Left ventricle myocardium superior (tissue), 1 donor: ENCODE data around the gene EVA1A. TPM values are rescaled to one million over a fixed set of nuclear protein-coding genes. Genes with fewer than 3 reads are reported as not detected.

ENCODE experiments used
- ATAC-seq: fragments of 200-7000 bp; cut with Tn5 transposase; one replicate; pipeline ENCODE4 v1.9.1; 2020; ENCODE audit warnings: mild to moderate bottlenecking, moderate library complexity
- DNase-seq: peaks from one replicate; pipeline ENCODE4 v3.0.0-alpha.2; 2020
- intact Hi-C: fragments of 100-400 bp; cut with micrococcal nuclease; formaldehyde crosslinking; loops from one replicate; pipeline ENCODE4 v1.11.0; 2022
- total RNA-seq: library from RNA; stranded (reverse); fragmentation: NEBNext Ultra II Directional; extraction: Animal tissue kit (Norgen Biotek cat#: 25700); gene quantifications from one replicate; pipeline ENCODE4 v1.2.1, GENCODE V29; 2021
- donor health status: DM: no; HTN: yes; CAD: no; lungs with severe emphysema.

Gene EVA1A
- total RNA-seq, 1 donor from 2014 or later, result 0.94 TPM

DNA sequence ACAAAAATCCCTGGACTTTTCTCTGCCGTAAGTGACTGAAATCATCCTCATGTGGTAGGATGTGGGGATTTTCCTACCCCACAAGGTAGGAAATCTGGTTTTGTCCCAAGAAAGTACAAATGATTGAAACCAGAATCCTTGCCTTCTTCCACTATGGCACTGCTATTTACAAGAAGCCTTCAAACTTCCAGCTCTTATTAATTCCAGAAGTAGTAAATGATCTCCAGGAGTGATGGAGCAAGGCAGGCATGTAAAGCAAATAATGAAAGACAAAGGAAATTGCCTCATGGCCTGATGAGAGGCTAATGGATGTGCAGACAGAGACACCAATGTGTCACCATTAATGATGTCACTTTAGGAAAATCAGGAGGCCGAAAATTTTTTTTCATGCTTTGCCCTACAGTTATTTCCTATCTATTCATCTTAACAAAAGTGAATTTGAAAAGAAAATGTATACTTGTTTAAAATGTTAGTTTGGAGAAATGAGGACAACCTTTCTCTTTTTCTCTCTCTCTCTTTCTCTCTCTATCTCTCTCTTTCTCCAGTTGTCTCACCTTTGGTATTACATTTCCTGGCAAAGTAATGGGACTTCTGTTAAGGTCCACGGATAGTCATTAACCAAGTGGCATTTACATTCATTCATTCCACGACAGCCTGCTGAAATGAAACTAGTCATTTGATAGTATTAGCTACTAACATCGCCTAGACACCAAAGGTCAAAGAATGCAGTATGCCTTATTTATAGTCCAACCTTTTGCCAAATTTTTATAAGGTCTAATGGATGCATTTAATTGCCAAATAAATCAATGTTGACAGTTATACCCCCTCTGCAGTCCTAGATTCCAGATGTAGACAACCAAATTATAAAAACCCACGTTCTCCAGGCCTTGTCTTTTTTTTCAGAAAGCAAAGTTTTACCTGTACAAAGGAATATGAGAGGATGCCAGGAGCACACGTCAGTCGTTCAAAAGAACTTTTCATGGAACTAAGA lies 5.0 kb upstream of the EVA1A start:
- ATAC-seq (no peak), DNase-seq (no peak)
- intact Hi-C loops, result no loop called here

- ATAC-seq, result no peak
- intact Hi-C loops, result no loop called here
- no peak for DNase-seq
Observed at GRCh38 chr2:75564713-75565359, 4.1 kb upstream of the EVA1A start.

- no peak for ATAC-seq
- intact Hi-C loops, result no loop called here
- no peak for DNase-seq
Observed at GRCh38 chr2:75564026-75564688, 3.4 kb upstream of the EVA1A start.

GRCh38 chr2:75563591-75563990 lies 2.9 kb upstream of the EVA1A start:
- intact Hi-C loops, result no loop called here
- DNase-seq, result no peak
- no peak for ATAC-seq

DNA sequence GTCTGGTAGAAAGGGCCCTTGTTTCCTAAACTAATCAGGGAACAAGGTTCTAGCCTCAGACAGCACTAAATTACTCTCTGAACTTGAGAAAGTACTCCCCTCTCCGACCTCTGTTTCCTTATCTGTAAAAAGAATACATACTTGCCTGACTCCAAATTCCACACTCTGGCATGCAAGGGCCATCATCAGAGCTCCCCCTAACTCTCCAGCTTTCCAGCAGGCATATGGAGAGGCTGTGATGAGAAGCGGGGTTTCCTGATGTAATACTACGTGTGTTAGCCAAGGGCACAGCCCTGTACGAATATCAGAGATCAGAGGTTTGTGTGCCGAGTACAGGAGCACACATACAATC lies 1.8 kb upstream of the EVA1A start:
- intact Hi-C loops, result no loop called here
- no peak for ATAC-seq
- DNase-seq, result no peak

- DNase-seq, result no peak
- no peak for ATAC-seq
- intact Hi-C loops, result no loop called here
Observed at GRCh38 chr2:75561566-75562512, 1.1 kb upstream of the EVA1A start.

GRCh38 chr2:75560022-75560767 lies 544 bp downstream of the EVA1A start:
- ATAC-seq (peak; percentile 73), DNase-seq (peak; percentile 30)
- intact Hi-C loops, result no loop called here

GRCh38 chr2:75559680-75560021 lies 1.1 kb downstream of the EVA1A start:
- intact Hi-C loops, result no loop called here
- DNase-seq (no peak), ATAC-seq (no peak)

DNA sequence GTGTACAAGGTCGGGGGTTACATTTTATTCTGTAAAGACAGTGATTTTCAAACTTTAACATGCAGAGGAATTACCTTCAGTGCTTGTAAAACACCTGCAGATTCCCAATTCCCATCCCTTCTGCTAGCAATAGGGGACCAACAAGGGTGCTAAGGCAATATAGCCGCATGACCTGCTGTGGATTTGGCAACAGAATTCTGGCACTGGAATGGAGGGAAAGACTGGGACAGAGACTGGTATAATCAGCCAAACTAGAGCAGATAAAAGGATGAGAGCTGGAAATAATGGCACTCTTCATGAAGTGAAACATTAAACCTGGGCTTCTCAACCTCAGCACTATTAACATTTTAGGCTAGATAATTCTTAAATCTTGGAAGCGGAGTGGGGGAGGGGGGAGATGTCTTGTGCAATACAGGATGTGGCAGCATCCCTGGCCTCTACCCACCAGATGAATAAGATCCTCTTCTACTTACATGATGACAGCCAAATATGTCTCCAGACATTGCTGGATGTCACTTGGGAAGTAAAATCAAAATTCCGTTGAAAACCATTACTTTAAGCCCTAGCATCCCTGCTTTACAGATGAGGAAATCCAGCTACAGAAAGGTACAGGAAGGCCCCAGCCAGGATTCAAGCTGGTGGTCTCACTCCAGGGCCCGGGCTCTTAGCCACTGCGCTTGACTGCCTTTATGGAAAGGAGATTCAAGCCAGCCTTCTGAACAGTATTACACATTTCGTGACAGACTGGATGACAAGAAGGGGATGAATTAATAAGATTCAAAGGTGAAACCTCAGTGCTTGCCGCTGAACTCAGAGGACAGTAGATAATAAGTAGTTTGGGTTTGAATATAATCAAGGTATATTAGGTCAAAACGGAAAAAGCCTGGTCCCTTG lies 1.7 kb downstream of the EVA1A start:
- ATAC-seq, result peak; percentile 63
- intact Hi-C loops, result no loop called here
- peak; percentile 39 for DNase-seq

DNA sequence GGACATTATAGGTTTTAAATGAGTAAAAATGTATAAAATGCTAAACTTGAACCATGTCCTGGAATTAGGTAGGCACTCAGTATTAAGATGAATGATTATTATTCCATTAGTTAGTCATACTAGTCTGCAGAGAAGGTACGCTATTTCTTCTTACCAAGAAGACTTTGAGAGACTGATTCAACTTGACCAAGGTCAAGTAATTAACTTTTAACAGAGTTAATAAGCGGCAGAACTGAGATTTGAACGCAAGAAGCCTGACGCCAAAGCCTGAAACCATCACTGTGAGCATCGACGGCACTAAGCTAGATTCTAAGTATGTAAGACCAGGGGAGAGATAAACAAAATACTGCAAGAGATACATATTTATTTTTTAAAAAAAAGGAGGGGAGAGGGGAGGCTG lies 2.6 kb downstream of the EVA1A start:
- intact Hi-C loops, result no loop called here
- ATAC-seq (no peak), DNase-seq (no peak)

DNA sequence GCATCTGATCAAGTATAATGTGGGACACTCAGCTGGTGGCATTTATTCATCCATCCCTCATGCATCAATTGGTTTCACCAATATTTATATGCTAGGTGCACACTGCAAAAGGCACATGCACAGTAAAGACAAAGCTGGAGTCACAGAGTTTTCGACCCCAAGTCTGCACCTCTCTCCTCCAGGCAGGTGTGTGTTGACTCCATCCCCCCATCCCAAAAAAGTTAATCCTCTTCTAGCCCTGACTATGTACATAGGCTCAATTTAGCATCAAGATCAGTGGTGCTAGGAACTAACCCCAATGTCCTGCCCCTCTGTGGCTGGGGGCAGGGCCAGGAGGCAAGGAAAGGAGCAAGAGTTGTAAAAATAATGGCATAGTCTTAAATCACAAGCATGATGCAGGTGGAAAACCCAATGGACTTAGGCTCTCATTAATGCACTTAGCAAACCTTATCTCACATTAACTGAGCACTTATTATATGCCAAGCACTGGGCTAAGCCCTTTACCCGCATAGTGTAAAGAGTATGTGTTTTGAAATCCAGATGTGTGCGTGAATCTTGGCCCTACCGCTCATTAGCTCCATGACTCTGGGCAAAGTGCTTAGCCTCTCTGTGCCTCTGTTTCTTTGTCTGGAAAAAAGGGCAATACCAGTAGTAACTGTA lies 3.1 kb downstream of the EVA1A start:
- intact Hi-C loops, result no loop called here
- ATAC-seq (no peak), DNase-seq (no peak)

DNA sequence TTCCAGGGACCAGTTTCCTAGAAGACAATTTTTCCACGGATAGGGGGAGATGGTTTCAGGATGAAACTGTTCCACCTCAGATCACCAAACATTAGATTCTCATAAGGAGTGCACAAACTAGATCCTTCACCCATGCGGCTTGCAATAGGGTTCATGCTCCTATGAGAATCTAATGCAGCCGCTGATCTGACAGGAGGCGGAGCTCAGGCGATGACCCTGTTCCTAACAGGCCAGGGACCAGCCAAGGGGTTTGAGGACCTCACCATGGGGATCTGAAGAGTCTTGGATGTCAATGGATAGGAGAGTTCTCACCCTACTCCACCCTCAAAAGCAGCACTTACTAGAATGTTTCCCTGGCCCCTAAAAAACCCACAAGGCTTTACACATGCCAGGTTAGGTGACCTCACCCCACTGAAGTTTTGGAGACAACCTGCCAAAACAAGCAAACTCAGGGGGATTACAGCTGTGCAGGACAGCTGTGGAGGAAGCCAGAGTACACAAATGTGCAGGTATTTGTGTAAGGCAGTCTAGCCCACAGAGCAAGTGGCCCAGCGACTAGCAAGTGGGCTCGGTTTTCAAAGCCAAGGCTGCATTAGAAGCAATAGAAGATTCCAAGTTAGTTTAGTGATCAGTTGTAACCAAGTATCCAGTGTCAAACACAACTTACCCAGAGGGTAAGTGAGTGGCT lies 3.9 kb downstream of the EVA1A start:
- intact Hi-C loops, result no loop called here
- ATAC-seq (no peak), DNase-seq (no peak)

- no peak for ATAC-seq
- intact Hi-C loops, result no loop called here
- DNase-seq, result no peak
Observed at GRCh38 chr2:75555701-75556100, 5.0 kb downstream of the EVA1A start.

DNA sequence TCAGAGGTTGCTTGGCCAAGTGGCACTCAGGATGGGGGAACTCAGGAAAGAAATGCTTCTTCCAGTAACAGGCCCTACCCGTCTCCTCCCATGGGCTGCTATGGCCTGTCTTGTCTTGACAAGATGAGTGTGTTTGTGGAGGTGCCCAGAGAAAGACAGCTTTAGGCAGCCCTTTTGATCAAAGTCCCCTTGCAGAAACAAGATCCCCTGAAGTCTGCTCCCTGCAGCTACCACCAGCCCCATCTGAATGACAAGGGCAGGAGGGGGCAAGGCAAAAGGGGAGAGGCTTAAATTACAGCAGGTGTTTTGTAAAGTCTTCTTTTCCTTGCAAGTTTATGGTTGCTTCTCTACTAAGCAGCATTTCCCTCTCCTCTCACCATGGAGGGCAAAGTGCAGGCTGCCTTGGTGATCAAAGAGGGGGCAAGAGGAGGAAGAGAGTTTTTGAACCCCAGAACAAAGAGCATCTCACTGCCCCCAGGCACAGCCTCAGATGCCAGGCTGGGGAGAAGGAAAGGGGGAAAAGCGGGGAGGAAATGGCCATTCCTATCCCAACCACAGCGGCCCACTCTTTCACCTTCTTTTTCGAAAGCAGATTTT lies 6.7 kb downstream of the EVA1A start:
- DNase-seq (no peak), ATAC-seq (no peak)
- intact Hi-C loops, result no loop called here

DNA sequence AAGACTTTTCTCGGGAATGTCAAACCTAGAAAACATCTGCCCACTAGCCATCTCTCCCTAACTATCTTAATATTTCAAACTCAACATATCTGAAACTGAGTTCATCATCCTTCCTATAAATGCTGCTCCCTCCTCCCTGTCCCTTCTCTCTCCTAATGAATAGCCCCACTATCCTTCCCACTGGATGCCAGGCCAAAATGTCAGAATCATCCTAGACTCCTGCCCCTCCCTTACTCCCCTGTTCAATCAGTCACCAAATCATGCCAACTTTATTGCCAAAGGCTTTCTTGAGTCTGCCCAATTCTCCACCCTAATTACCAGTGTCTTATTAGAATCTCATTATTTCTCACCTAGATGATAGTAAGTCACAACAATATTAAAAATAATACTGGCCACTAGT lies 8.5 kb downstream of the EVA1A start:
- intact Hi-C loops, result no loop called here
- no peak for DNase-seq
- ATAC-seq, result no peak

- DNase-seq (no peak), ATAC-seq (no peak)
- intact Hi-C loops, result no loop called here
Observed at GRCh38 chr2:75551434-75551833, 9.3 kb downstream of the EVA1A start.
